ENCODE data around the gene CCDC15.
A peak's percentile ranks its signal among the peaks of the same experiment; 100 is the strongest.

The CCDC15 gene

GRCh38 chr11:125079878-125080530 is 126.0 kb downstream of the CCDC15 start:
- no peak overlapping the region for H3K9ac ChIP-seq (ENCODE audit: low read depth, low read length)
- H3K4me3 ChIP-seq (ENCODE audit: low read length) = no peak overlapping the region
- no peaks in the 10 kb centered on the region for H3K9me3 ChIP-seq (replicated peaks; ENCODE audit: low read length)
- H3K36me3 ChIP-seq (ENCODE audit: insufficient read depth, low read length) = no peaks in the 10 kb centered on the region
- H3K27me3 ChIP-seq (ENCODE audit: control insufficient read depth, insufficient read depth, low read length) = no peaks in the 10 kb centered on the region
- H3K4me1 ChIP-seq (ENCODE audit: control insufficient read depth, insufficient read depth, low read length) = peaks cover 16% of the 10 kb centered on the region
- H3K4me2 ChIP-seq (ENCODE audit: low read length) = no peak overlapping the region

- Histone ChIP-seq H3K27me3 (ENCODE audit: control insufficient read depth, insufficient read depth, low read length) (no peaks in the 10 kb centered on the region), H3K4me2 (ENCODE audit: low read length) (no peak overlapping the region), H3K4me1 (ENCODE audit: control insufficient read depth, insufficient read depth, low read length) (peaks cover 16% of the 10 kb centered on the region), H3K9ac (ENCODE audit: low read depth, low read length) (no peak overlapping the region), H3K36me3 (ENCODE audit: insufficient read depth, low read length) (no peaks in the 10 kb centered on the region), H3K9me3 (replicated peaks; ENCODE audit: low read length) (no peaks in the 10 kb centered on the region), H3K4me3 (ENCODE audit: low read length) (no peak overlapping the region)
These were observed 126.5 kb downstream of the CCDC15 start for GRCh38 chr11:125080531-125080911.

GRCh38 chr11:125081098-125081798 is 127.2 kb downstream of the CCDC15 start:
- no peak overlapping the region for H3K4me2 ChIP-seq (ENCODE audit: low read length)
- H3K36me3 ChIP-seq (ENCODE audit: insufficient read depth, low read length) = no peaks in the 10 kb centered on the region
- H3K9ac ChIP-seq (ENCODE audit: low read depth, low read length) = no peak overlapping the region
- no peaks in the 10 kb centered on the region for H3K9me3 ChIP-seq (replicated peaks; ENCODE audit: low read length)
- peaks cover 16% of the 10 kb centered on the region for H3K4me1 ChIP-seq (ENCODE audit: control insufficient read depth, insufficient read depth, low read length)
- no peak overlapping the region for H3K4me3 ChIP-seq (ENCODE audit: low read length)
- H3K27me3 ChIP-seq (ENCODE audit: control insufficient read depth, insufficient read depth, low read length) = no peaks in the 10 kb centered on the region

- no peaks in the 10 kb centered on the region for H3K36me3 ChIP-seq (ENCODE audit: insufficient read depth, low read length)
- H3K4me1 ChIP-seq (ENCODE audit: control insufficient read depth, insufficient read depth, low read length) = peaks cover 16% of the 10 kb centered on the region
- H3K4me3 ChIP-seq (ENCODE audit: low read length) = no peak overlapping the region
- H3K9me3 ChIP-seq (replicated peaks; ENCODE audit: low read length) = no peaks in the 10 kb centered on the region
- no peak overlapping the region for H3K9ac ChIP-seq (ENCODE audit: low read depth, low read length)
- H3K4me2 ChIP-seq (ENCODE audit: low read length) = no peak overlapping the region
- H3K27me3 ChIP-seq (ENCODE audit: control insufficient read depth, insufficient read depth, low read length) = no peaks in the 10 kb centered on the region
These were observed 128.0 kb downstream of the CCDC15 start for GRCh38 chr11:125082040-125082439.

GRCh38 chr11:125082611-125083311 is 128.8 kb downstream of the CCDC15 start:
- no peaks in the 10 kb centered on the region for H3K36me3 ChIP-seq (ENCODE audit: insufficient read depth, low read length)
- H3K9ac ChIP-seq (ENCODE audit: low read depth, low read length) = no peak overlapping the region
- peaks cover 16% of the 10 kb centered on the region for H3K4me1 ChIP-seq (ENCODE audit: control insufficient read depth, insufficient read depth, low read length)
- H3K27me3 ChIP-seq (ENCODE audit: control insufficient read depth, insufficient read depth, low read length) = no peaks in the 10 kb centered on the region
- H3K4me3 ChIP-seq (ENCODE audit: low read length) = no peak overlapping the region
- H3K4me2 ChIP-seq (ENCODE audit: low read length) = peak overlapping the region; percentile 19
- no peaks in the 10 kb centered on the region for H3K9me3 ChIP-seq (replicated peaks; ENCODE audit: low read length)

GRCh38 chr11:125083312-125084056 is 129.5 kb downstream of the CCDC15 start:
- H3K9ac ChIP-seq (ENCODE audit: low read depth, low read length) = no peak overlapping the region

GRCh38 chr11:125084057-125084416 is 130.0 kb downstream of the CCDC15 start:
- Histone ChIP-seq H3K27me3 (ENCODE audit: control insufficient read depth, insufficient read depth, low read length) (no peaks in the 10 kb centered on the region), H3K4me3 (ENCODE audit: low read length) (no peak overlapping the region), H3K9me3 (replicated peaks; ENCODE audit: low read length) (no peaks in the 10 kb centered on the region), H3K9ac (ENCODE audit: low read depth, low read length) (no peak overlapping the region), H3K4me2 (ENCODE audit: low read length) (no peak overlapping the region), H3K4me1 (ENCODE audit: control insufficient read depth, insufficient read depth, low read length) (peaks cover 16% of the 10 kb centered on the region), H3K36me3 (ENCODE audit: insufficient read depth, low read length) (no peaks in the 10 kb centered on the region)

More at GRCh38 chr11:125083312-125084056, 129.5 kb downstream of the CCDC15 start:
- no peaks in the 10 kb centered on the region for H3K9me3 ChIP-seq (replicated peaks; ENCODE audit: low read length)
- peak overlapping the region; percentile 19 for H3K4me2 ChIP-seq (ENCODE audit: low read length)
- H3K4me3 ChIP-seq (ENCODE audit: low read length) = no peak overlapping the region
- no peaks in the 10 kb centered on the region for H3K27me3 ChIP-seq (ENCODE audit: control insufficient read depth, insufficient read depth, low read length)
- H3K36me3 ChIP-seq (ENCODE audit: insufficient read depth, low read length) = no peaks in the 10 kb centered on the region
- H3K4me1 ChIP-seq (ENCODE audit: control insufficient read depth, insufficient read depth, low read length) = peaks cover 16% of the 10 kb centered on the region

- Histone ChIP-seq H3K9ac (ENCODE audit: low read depth, low read length) (no peak overlapping the region), H3K9me3 (replicated peaks; ENCODE audit: low read length) (no peaks in the 10 kb centered on the region), H3K4me1 (ENCODE audit: control insufficient read depth, insufficient read depth, low read length) (peaks cover 16% of the 10 kb centered on the region), H3K27me3 (ENCODE audit: control insufficient read depth, insufficient read depth, low read length) (no peaks in the 10 kb centered on the region), H3K4me2 (ENCODE audit: low read length) (no peak overlapping the region), H3K4me3 (ENCODE audit: low read length) (no peak overlapping the region), H3K36me3 (ENCODE audit: insufficient read depth, low read length) (no peaks in the 10 kb centered on the region)
These were observed 130.8 kb downstream of the CCDC15 start for GRCh38 chr11:125084761-125085231.

GRCh38 chr11:125085301-125086081 is 131.5 kb downstream of the CCDC15 start:
- Histone ChIP-seq H3K27me3 (ENCODE audit: control insufficient read depth, insufficient read depth, low read length) (no peaks in the 10 kb centered on the region), H3K36me3 (ENCODE audit: insufficient read depth, low read length) (no peaks in the 10 kb centered on the region), H3K4me2 (ENCODE audit: low read length) (no peak overlapping the region), H3K4me3 (ENCODE audit: low read length) (no peak overlapping the region), H3K4me1 (ENCODE audit: control insufficient read depth, insufficient read depth, low read length) (peaks cover 16% of the 10 kb centered on the region), H3K9me3 (replicated peaks; ENCODE audit: low read length) (no peaks in the 10 kb centered on the region), H3K9ac (ENCODE audit: low read depth, low read length) (no peak overlapping the region)

GRCh38 chr11:125086633-125087296 is 132.8 kb downstream of the CCDC15 start:
- Histone ChIP-seq H3K4me2 (ENCODE audit: low read length) (no peak overlapping the region), H3K4me3 (ENCODE audit: low read length) (no peak overlapping the region), H3K9me3 (replicated peaks; ENCODE audit: low read length) (no peaks in the 10 kb centered on the region), H3K9ac (ENCODE audit: low read depth, low read length) (no peak overlapping the region), H3K27me3 (ENCODE audit: control insufficient read depth, insufficient read depth, low read length) (no peaks in the 10 kb centered on the region), H3K36me3 (ENCODE audit: insufficient read depth, low read length) (no peaks in the 10 kb centered on the region), H3K4me1 (ENCODE audit: control insufficient read depth, insufficient read depth, low read length) (peaks cover 24% of the 10 kb centered on the region)
